ENCODE measurements around the gene HIP1R.

Gene HIP1R

GRCh38 chr12:122864894-122865253 is 29.6 kb downstream of the HIP1R start:
- TF ChIP-seq CTCF (IDR thresholded peaks at IDR 0.05), result no peak
- H3K9me3 ChIP-seq, result no peaks in the 10 kb centered on the region
- no peak overlapping the region for H3K4me3 ChIP-seq (ENCODE audit: low read depth in 1 of 2, low read length in 1 of 2)
- peaks cover 98% of the 10 kb centered on the region for H3K36me3 ChIP-seq
- H3K4me1 ChIP-seq (ENCODE audit: control insufficient read depth in 1 of 2, insufficient read depth in 1 of 2, low read depth in 1 of 2, low read length in 1 of 2), result peaks cover 8 to 15% of the 10 kb centered on the region in 2 experiments
- H3K27me3 ChIP-seq, result no peaks in the 10 kb centered on the region
- H3K27ac ChIP-seq, result peak overlapping the region; percentile 26

GRCh38 chr12:122865268-122866231 is 30.3 kb downstream of the HIP1R start:
- peaks cover 98% of the 10 kb centered on the region for H3K36me3 ChIP-seq
- H3K9me3 ChIP-seq, result no peaks in the 10 kb centered on the region
- H3K4me3 ChIP-seq (ENCODE audit: low read depth in 1 of 2, low read length in 1 of 2), result no peak overlapping the region
- TF ChIP-seq CTCF (IDR thresholded peaks at IDR 0.05), result peak; percentile 18
- H3K27me3 ChIP-seq, result no peaks in the 10 kb centered on the region
- peaks cover 14 to 16% of the 10 kb centered on the region in 2 experiments for H3K4me1 ChIP-seq (ENCODE audit: control insufficient read depth in 1 of 2, insufficient read depth in 1 of 2, low read depth in 1 of 2, low read length in 1 of 2)
- peak overlapping the region; percentile 26 for H3K27ac ChIP-seq

GRCh38 chr12:122866379-122866778 is 31.1 kb downstream of the HIP1R start:
- no peak for TF ChIP-seq CTCF (IDR thresholded peaks at IDR 0.05)
- Histone ChIP-seq H3K27ac (peak overlapping the region; percentile 26), H3K27me3 (no peaks in the 10 kb centered on the region), H3K4me3 (ENCODE audit: low read depth in 1 of 2, low read length in 1 of 2) (no peak overlapping the region), H3K4me1 (ENCODE audit: control insufficient read depth in 1 of 2, insufficient read depth in 1 of 2, low read depth in 1 of 2, low read length in 1 of 2) (peaks cover 22 to 24% of the 10 kb centered on the region in 2 experiments), H3K9me3 (no peaks in the 10 kb centered on the region), H3K36me3 (peaks cover 95% of the 10 kb centered on the region)

GRCh38 chr12:122866950-122867607 is 31.8 kb downstream of the HIP1R start:
- no peaks in the 10 kb centered on the region for H3K9me3 ChIP-seq
- H3K36me3 ChIP-seq, result peaks cover 88% of the 10 kb centered on the region
- TF ChIP-seq CTCF (IDR thresholded peaks at IDR 0.05), result no peak
- no peak overlapping the region for H3K4me3 ChIP-seq (ENCODE audit: low read depth in 1 of 2, low read length in 1 of 2)
- peak overlapping the region; percentile 34 for H3K27ac ChIP-seq
- peaks cover 29% of the 10 kb centered on the region in 2 experiments for H3K4me1 ChIP-seq (ENCODE audit: control insufficient read depth in 1 of 2, insufficient read depth in 1 of 2, low read depth in 1 of 2, low read length in 1 of 2)
- no peaks in the 10 kb centered on the region for H3K27me3 ChIP-seq

DNA sequence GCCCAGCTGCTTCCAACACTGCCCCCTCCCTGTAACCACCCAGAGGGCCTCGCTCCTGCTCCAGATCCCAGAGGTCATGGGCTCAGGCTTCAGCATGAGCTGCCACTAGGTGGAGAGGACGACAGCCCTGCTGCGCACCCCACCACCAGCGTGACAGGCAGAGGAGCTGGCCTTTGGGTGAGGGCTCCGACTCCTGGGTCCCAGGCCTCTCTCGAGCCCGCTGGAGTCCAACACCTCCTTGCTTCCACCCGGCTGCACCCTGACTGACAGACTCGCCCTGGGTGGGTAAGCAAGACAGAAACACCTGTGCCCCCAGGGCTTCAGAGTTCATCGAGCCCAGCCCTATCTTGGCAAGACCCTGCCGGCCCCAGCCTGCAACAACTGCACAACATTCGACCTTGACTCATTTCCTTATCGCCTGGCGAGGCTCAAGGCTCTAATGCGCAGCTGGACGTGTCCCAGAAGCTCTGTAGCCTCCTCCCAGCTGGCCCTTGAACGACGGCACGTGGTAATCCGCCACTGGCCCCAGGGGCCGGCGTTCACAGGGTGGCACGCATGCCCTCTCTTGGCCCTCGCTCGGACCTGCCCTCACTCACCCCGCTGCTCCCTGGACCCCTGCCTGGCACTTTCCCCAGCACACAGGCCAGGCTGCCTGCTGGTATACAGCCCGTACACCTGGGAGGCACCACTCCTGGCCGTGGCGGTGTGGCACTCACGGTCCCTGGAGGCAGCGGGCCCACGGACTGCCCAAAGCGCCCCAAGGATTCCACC is 32.6 kb downstream of the HIP1R start:
- TF ChIP-seq CTCF (IDR thresholded peaks at IDR 0.05), result no peak
- H3K9me3 ChIP-seq, result no peaks in the 10 kb centered on the region
- peaks cover 83% of the 10 kb centered on the region for H3K36me3 ChIP-seq
- no peaks in the 10 kb centered on the region for H3K27me3 ChIP-seq
- no peak overlapping the region for H3K4me3 ChIP-seq (ENCODE audit: low read depth in 1 of 2, low read length in 1 of 2)
- H3K4me1 ChIP-seq (ENCODE audit: control insufficient read depth in 1 of 2, insufficient read depth in 1 of 2, low read depth in 1 of 2, low read length in 1 of 2), result peaks cover 37% of the 10 kb centered on the region in 2 experiments
- peak overlapping the region; percentile 34 for H3K27ac ChIP-seq

Measured in neutrophil (primary cell).